NCI-H345 treated with DMSO at 0.1 percent for 48 hours (cell line): ENCODE results near the gene ACVR1B.
"Not testable (repeated sequence)": the region's sequence is repeated elsewhere in the genome, so short reads cannot be mapped to it uniquely, and the experiment has no call there.

Source experiments
- DNase-seq: peaks from one replicate; lab custom pipeline; 2025; ENCODE audit not compliant: unreplicated experiment; lab: John Stamatoyannopoulos, UW

The ACVR1B gene

DNA sequence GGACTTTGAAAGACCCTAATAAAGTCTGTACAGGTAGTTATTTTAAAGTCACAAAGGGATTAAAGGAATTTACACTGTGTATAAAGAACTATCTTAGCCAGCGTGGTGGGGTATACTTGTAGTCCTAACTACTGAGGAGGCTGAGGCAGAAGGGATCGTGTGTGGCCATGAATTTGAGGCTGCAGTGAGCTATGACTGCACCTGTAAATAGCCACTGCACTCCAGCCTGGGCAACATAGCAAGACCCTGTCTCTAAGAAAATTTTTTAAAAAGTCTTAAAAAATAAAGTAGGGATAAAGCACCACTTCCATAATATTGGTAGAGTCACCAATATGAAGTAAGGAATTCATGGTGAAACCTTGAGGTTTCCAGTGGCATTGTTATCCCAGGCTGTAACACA, 18.1 kb downstream of the ACVR1B start:
- DNase-seq: no peak

DNA sequence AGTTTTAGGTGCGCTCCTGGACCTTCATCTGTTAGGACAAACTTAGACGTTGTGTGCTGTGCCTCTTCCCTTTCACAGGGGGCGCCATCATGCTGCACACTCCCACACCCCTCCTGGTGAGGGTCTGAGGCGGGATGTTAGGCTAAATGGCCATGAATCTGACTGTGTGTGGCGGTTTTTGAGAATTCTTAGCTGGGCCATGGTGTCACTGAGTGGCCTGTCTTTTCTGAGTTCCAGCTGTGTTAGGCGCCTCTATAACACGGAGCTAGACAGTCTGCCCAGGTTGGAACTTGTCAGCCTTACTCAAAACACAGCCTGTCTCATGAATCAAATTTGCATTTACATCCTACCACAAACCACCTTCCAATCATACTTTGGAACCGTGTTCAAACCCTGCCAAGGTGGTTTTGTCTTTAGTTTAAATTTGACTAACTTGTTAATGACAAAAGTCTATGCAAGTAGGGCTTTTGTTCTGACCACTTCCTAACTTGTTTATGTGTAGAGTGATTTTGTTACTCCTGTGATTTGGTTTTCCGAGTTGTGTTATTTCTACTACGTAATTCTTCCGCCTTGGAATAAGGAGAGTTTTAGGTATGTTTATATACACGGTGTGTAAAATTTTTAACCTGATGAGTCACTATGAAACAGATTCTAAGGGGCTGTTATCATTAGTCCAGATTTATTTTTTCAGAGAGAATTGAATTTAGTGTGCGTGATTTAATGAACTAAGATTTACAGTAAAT, 19.6 kb downstream of the ACVR1B start:
- no peak for DNase-seq

DNA sequence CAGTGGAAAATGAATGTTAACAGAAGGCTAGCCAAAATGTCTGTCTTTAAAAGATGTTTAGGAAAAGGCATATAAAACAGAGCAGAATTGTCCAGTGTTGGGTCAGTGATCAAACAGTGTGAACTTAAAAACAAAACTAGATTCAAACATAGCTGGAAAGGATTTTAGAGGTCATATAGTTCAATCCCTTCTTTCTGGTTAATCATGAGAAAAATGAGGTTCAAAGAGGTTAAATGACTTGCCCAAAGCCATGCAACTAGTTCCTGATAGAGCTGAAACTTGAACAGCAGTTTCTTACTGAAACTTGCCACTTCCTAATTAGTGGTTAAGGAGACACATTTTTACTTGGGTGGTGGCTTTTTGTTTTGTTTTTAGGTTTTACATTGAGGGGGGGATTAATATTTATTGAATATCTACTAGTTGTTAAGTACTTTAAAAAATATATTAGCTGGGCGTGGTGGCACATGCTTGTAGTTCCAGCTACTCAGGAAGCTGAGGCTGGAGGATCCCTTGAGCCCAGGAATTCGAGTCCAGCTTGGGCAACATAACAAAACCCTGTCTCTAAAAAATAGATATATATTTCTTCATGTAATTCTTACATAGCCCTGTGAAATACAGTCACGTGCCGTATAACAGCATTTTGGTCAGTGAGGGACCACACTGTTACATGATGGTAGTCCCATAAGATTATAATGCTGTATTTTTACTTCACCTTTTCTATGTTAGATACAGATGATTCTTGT, 20.4 kb downstream of the ACVR1B start:
- DNase-seq: no peak

DNA sequence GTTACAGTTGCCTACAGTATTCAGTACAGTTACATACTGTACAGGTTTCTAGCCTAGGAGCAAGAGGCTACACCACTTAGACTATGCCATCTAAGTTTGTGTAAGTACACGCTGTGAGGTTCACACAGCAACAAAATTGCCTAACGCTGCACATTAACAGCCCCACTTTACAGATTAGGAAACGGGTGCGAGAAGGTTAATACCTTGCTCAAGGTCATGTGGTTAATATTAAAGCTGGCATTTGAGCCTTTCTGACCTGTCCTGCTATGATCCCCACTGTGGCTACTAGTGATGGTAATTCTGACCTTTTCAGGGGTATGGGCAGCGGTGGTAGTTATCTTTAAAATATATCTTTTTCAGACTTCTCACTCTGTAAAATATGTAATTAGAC, 20.9 kb downstream of the ACVR1B start:
- DNase-seq: no peak

DNA sequence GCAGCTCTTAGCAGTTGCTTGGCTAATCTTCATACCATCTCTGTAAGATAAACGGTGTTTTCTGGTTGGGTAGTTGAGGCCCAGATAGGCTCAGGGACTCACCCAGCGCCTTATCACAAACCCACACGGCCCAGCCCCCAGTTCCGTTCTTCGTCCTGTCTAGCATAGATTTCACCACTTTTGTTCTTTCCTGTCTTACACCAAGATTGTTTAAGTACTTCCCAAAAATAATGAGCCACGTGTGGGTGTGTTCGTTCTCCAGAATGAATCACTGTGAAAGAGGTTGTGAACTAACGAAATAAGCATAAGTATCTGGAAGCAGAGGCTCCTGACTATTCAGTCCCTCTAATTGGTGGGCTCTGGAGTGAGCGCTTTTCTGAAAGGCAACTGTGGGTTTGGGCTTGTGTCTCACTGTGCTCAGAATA, 21.4 kb downstream of the ACVR1B start:
- DNase-seq: no peak

DNA sequence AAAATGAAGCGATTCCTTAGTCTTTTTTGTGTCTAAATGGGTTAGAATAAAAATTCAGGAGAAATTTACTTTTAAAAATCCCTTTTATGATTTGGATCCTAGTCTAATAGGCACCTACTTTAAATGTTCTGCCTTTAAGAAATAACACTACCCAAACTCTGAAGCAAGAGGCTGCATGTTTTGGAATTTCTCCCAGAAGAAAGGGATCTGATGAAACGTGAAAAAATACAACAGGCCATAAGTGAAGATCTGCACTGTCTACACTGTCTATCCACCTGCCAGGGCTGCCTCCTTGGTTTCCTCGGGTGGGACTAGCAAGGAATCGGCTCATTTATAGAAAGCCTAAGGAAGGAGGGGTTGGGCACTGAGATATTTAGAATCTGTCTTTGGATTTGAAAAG, 22.1 kb downstream of the ACVR1B start:
- no peak for DNase-seq

GRCh38 chr12:51974646-51975045, 23.1 kb downstream of the ACVR1B start:
- no peak for DNase-seq

DNA sequence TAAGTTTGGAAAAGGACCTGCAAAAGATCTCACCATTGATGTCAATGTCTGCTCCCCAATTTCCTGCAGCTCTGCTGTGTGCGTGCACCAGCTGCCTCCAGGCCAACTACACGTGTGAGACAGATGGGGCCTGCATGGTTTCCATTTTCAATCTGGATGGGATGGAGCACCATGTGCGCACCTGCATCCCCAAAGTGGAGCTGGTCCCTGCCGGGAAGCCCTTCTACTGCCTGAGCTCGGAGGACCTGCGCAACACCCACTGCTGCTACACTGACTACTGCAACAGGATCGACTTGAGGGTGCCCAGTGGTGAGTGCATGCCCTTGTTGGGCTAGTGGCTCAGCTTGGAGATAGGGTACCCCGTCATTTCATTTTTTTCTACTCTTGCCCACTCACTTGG, 23.7 kb downstream of the ACVR1B start:
- DNase-seq: no peak

DNA sequence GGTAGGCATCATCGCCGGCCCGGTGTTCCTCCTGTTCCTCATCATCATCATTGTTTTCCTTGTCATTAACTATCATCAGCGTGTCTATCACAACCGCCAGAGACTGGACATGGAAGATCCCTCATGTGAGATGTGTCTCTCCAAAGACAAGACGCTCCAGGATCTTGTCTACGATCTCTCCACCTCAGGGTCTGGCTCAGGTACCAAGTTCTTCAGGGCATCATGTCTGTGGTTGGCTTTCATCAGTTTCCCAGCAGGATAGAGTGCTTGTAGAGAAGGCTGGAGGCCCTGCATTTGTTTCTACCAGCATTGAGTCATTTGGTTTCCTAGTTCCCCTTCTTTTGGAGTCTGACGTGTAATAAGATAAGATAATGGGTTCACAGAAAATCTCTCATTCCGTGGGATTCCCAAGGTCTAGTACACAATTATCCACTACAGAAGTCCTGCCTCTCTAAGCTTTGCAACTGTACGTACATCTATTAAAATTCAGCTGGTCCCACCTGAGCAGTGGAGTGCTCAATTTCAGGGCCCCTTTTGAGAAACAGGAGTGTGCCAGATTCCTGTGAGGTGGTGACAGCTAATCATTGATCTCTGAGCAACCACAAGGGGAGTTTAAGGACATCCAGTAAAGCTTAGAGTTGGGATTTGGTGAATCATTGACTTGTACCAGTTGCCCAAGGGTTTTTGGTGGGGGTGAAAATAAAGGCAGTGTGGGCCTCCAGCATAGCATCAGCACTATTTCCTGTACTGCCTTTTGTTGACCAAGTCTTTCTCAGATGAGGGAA, 25.1 kb downstream of the ACVR1B start:
- no peak for DNase-seq

DNA sequence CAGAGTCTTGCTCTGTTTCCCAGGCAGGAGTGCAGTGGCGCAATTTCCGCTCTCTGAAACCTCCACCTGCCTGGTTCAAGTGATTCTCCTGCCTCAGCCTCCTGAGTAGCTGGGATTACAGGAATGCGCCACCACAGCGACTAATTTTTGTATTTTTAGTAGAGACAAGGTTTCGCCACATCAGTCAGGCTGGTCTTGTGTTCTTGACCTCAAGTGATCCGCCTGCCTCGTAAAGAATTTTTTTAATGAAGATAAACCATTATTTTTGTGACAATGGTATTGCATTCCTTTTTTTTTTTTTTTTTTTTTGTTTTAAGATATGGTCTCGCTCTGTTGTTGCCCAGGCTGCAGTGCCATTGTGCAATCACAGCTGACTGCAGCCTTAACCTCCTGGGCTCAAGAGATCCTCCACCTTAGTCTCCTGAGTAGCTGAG, 25.8 kb downstream of the ACVR1B start:
- DNase-seq: no peak

GRCh38 chr12:51979306-51979705, 27.8 kb downstream of the ACVR1B start:
- DNase-seq: not testable (repeated sequence)

DNA sequence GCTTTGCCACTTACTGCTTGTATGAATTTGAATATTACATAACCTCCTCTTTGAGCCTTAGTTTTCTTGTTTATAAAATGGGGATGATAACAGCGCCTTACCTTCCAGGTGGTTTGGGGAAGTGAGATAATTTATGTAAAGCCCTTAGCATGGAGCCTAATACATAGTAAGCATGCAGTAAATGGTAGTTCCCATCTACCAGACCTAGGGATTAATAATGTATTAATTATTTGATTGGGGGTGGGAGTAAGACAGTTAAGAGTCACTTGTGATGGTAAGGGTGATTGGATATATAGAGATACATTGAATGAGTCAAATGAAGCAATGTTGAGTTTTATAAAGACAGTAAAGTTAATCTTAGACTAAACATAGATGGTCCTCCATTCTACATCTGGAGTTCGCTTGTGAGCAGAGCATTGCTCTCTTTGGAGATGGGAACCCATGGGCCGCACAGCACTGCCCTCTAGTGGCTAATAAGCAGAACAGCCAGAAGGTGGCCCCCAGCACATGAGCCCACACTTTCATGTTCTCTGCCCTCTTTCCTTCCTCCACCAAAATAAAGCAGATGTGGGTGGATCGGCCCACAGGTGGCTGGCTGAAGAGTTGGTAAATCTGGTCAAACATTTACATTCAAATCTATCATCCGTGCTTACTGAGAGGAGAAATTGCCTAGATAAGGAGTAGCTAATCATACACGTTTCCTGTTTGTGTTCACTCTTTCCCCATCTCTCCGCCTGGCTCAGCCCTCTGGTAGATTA, 28.7 kb downstream of the ACVR1B start:
- peak; percentile 64 for DNase-seq

DNA sequence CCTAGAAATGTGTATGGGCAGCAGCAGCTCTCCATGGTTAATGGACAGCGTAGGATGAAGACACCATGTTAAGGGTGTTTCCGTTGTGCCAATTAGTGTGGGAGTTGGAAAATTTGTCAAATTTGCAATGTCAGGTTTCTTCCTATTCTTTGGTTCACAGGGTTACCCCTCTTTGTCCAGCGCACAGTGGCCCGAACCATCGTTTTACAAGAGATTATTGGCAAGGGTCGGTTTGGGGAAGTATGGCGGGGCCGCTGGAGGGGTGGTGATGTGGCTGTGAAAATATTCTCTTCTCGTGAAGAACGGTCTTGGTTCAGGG, 29.3 kb downstream of the ACVR1B start:
- no peak for DNase-seq

- DNase-seq: no peak
These were observed 33.2 kb downstream of the ACVR1B start for GRCh38 chr12:51984657-51985056.

DNA sequence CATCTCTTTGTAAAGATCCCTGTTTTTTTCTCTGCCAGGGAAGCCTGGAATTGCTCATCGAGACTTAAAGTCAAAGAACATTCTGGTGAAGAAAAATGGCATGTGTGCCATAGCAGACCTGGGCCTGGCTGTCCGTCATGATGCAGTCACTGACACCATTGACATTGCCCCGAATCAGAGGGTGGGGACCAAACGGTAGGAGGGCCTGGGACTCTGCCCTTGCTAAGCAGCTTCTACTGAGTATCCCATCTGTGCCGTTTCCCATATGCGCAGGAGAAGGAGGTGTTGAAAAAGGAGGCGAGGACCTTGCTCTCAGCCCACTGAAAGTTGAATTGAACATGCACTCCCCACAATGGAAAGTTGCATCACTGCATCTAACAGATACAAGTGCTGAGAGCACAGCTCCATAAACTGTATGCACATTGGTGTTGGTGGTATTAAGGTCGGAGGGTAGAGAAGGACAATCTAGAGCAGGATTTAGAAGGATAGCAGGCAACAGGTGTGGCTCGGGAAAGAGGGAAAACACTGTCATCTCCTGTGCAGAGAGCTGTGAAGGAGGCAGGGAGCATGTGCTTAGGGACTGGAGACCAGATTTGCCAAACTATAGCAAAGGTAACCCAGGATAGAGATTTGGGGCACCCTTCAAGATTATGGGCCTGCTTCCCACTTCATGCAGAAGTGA, 33.8 kb downstream of the ACVR1B start:
- no peak for DNase-seq

GRCh38 chr12:51986834-51987233, 35.3 kb downstream of the ACVR1B start:
- no peak for DNase-seq

- DNase-seq: no peak
These were observed 40.7 kb downstream of the ACVR1B start for GRCh38 chr12:51992246-51992645.

- no peak for DNase-seq
These were observed 43.0 kb downstream of the ACVR1B start for GRCh38 chr12:51994539-51994820.

DNA sequence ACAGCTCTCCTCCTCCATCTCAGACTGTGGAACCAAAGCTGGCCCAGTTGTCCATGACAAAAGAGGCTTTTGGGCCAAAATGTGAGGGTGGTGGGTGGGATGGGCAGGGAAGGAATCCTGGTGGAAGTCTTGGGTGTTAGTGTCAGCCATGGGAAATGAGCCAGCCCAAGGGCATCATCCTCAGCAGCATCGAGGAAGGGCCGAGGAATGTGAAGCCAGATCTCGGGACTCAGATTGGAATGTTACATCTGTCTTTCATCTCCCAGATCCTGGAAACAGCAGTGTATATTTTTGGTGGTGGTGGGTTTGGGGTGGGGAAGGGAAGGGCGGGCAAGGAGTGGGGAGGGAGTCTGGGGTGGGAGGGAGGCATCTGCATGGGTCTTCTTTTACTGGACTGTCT, 43.5 kb downstream of the ACVR1B start:
- DNase-seq: no peak

DNA sequence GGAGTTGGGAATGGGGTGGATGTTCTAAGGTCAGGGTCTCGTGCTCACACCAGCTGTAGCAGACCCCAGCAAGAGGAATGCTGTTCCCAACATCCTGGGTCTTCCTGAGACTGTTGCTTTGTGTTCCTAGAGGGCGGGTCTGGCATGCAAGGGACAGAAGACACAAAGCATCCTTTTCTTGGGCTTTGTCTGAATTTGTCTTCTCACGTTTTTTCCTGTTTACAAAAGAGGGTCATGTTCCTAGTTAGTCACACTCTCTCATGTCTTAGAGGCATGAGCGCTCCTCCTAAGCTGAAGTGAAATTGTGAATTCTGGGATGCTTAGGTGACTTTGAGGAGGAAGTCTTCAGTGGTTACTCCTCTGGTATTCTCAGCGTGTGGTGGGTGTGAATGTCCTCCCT, 45.6 kb downstream of the ACVR1B start:
- no peak for DNase-seq

DNA sequence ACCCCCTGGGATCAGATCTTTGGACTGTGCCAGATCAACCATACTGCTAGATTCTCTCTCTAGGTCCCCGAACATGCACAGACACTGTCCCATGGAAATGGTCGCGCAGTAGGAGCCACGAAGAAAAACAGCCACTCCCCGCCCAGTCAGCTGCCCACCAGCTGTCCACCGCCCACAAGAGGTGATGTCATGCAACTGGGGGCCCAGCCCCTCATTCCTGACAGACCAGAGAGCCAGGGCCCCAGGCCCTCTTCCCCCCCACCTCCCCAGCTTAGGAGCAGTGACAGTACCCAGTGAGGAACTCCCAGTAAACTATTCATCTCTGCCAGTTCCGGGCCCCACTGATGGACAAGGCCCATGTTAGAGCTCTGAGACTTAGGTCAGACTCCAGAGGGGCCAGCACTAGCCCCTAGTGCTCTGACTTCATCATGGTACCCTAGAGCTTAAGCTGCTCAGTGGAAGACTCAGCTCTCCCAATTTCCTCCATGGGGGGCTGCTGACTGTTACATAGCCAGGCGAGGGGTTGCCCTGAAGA, 51.6 kb downstream of the ACVR1B start:
- no peak for DNase-seq
